ENCODE data around the gene NEURL3. TPM values are rescaled to one million over a fixed set of nuclear protein-coding genes. Genes with fewer than 3 reads are reported as not detected.

NEURL3 gene
- total and polyA plus RNA-seq, 2 of the 8 experiments (the other 6 are each of a cell fraction or from before 2014, with no cell fraction given): not detected

DNA sequence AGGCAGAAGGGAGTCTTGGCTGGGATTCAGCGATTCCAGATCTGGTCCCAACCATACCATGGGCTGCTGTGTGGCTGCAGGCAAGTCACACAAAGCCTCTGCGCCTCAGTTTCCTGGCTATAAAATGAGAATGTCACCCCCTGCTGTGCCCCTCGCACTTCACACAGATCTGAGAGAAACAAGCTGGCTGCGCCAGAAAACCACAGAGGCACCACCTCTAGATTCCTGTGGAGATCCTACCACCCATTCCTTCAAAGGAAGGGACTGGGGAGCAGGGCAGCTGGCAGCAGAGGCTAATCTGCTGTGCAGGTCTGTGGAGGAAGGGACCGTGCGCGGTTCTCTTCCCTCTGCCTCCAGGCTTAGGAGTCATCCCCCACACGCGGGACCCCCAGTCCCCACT, 19.8 kb downstream of the NEURL3 start (continued):
- TF ChIP-seq, protein P1, sequence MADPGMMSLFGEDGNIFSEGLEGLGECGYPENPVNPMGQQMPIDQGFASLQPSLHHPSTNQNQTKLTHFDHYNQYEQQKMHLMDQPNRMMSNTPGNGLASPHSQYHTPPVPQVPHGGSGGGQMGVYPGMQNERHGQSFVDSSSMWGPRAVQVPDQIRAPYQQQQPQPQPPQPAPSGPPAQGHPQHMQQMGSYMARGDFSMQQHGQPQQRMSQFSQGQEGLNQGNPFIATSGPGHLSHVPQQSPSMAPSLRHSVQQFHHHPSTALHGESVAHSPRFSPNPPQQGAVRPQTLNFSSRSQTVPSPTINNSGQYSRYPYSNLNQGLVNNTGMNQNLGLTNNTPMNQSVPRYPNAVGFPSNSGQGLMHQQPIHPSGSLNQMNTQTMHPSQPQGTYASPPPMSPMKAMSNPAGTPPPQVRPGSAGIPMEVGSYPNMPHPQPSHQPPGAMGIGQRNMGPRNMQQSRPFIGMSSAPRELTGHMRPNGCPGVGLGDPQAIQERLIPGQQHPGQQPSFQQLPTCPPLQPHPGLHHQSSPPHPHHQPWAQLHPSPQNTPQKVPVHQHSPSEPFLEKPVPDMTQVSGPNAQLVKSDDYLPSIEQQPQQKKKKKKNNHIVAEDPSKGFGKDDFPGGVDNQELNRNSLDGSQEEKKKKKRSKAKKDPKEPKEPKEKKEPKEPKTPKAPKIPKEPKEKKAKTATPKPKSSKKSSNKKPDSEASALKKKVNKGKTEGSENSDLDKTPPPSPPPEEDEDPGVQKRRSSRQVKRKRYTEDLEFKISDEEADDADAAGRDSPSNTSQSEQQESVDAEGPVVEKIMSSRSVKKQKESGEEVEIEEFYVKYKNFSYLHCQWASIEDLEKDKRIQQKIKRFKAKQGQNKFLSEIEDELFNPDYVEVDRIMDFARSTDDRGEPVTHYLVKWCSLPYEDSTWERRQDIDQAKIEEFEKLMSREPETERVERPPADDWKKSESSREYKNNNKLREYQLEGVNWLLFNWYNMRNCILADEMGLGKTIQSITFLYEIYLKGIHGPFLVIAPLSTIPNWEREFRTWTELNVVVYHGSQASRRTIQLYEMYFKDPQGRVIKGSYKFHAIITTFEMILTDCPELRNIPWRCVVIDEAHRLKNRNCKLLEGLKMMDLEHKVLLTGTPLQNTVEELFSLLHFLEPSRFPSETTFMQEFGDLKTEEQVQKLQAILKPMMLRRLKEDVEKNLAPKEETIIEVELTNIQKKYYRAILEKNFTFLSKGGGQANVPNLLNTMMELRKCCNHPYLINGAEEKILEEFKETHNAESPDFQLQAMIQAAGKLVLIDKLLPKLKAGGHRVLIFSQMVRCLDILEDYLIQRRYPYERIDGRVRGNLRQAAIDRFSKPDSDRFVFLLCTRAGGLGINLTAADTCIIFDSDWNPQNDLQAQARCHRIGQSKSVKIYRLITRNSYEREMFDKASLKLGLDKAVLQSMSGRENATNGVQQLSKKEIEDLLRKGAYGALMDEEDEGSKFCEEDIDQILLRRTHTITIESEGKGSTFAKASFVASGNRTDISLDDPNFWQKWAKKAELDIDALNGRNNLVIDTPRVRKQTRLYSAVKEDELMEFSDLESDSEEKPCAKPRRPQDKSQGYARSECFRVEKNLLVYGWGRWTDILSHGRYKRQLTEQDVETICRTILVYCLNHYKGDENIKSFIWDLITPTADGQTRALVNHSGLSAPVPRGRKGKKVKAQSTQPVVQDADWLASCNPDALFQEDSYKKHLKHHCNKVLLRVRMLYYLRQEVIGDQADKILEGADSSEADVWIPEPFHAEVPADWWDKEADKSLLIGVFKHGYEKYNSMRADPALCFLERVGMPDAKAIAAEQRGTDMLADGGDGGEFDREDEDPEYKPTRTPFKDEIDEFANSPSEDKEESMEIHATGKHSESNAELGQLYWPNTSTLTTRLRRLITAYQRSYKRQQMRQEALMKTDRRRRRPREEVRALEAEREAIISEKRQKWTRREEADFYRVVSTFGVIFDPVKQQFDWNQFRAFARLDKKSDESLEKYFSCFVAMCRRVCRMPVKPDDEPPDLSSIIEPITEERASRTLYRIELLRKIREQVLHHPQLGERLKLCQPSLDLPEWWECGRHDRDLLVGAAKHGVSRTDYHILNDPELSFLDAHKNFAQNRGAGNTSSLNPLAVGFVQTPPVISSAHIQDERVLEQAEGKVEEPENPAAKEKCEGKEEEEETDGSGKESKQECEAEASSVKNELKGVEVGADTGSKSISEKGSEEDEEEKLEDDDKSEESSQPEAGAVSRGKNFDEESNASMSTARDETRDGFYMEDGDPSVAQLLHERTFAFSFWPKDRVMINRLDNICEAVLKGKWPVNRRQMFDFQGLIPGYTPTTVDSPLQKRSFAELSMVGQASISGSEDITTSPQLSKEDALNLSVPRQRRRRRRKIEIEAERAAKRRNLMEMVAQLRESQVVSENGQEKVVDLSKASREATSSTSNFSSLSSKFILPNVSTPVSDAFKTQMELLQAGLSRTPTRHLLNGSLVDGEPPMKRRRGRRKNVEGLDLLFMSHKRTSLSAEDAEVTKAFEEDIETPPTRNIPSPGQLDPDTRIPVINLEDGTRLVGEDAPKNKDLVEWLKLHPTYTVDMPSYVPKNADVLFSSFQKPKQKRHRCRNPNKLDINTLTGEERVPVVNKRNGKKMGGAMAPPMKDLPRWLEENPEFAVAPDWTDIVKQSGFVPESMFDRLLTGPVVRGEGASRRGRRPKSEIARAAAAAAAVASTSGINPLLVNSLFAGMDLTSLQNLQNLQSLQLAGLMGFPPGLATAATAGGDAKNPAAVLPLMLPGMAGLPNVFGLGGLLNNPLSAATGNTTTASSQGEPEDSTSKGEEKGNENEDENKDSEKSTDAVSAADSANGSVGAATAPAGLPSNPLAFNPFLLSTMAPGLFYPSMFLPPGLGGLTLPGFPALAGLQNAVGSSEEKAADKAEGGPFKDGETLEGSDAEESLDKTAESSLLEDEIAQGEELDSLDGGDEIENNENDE (IDR thresholded peaks at IDR 0.05; ENCODE audit: insufficient replicate concordance, low read length): no peak
- TF ChIP-seq TCF12 (IDR thresholded peaks at IDR 0.05; ENCODE audit: low read depth, low read length) (no peak), TBP (IDR thresholded peaks at IDR 0.05; ENCODE audit: low read depth, low read length) (no peak), TEAD4 (IDR thresholded peaks at IDR 0.05; ENCODE audit: low read depth, low read length) (no peak), PHF8 (conservative IDR thresholded peaks at IDR 0.05; ENCODE audit: low read depth, low read length) (no peak), HDAC2 (IDR thresholded peaks at IDR 0.05; ENCODE audit: borderline replicate concordance in 1 of 2, low read depth in 2 of 2, low read length in 2 of 2) (no peak), JUN (IDR thresholded peaks at IDR 0.05; ENCODE audit: low read depth, low read length) (no peak), RXRA (IDR thresholded peaks at IDR 0.05; ENCODE audit: insufficient read depth, low read depth, low read length) (no peak), NANOG (IDR thresholded peaks at IDR 0.05; ENCODE audit: insufficient read depth, low read depth, low read length, poor library complexity, severe bottlenecking) (no peak), CHD2 (IDR thresholded peaks at IDR 0.05; ENCODE audit: low read length) (no peak), CTBP2 (IDR thresholded peaks at IDR 0.05; ENCODE audit: borderline replicate concordance, insufficient read depth, insufficient read length, low read length) (no peak), SP1 (IDR thresholded peaks at IDR 0.05; ENCODE audit: low read depth, low read length) (no peak)

Data from H1 (cell line).